ENCODE measurements around the gene STMP1. TPM values are rescaled to one million over a fixed set of nuclear protein-coding genes. Genes with fewer than 3 reads are reported as not detected.

The STMP1 gene
- total and polyA plus RNA-seq, 12 donors = 25.7 to 35.6 (median 27.7) TPM

GRCh38 chr7:135714534-135715009, 52.3 kb downstream of the STMP1 start:
- ATAC-seq (peak in 3 of 8 donors; percentile 20 to 57 (median 54)), DNase-seq (no peak)
- WGBS, 2 donors = 66 to 70% methylated on average over 20 of the region's 20 CpGs
- intact Hi-C loops (cut with DNase I) = no loop called here
- no peak overlapping the region for H3K4me3 ChIP-seq
- H3K27ac ChIP-seq = no peak overlapping the region
- no peaks in the 10 kb centered on the region for H3K9me3 ChIP-seq
- H3K4me1 ChIP-seq = peaks cover 4 to 32% (median 12%) of the 10 kb centered on the region in 9 donors
- H3K27me3 ChIP-seq = no peaks in the 10 kb centered on the region
- no peak for TF ChIP-seq CTCF (IDR thresholded peaks at IDR 0.05)
- H3K36me3 ChIP-seq = no peaks in the 10 kb centered on the region

- H3K27ac ChIP-seq = no peak overlapping the region
- intact Hi-C loops (cut with DNase I) = no loop called here
- ATAC-seq = peak in 1 of 8 donors; percentile 6
Measured at GRCh38 chr7:135715055-135715522, 52.8 kb downstream of the STMP1 start.

DNA sequence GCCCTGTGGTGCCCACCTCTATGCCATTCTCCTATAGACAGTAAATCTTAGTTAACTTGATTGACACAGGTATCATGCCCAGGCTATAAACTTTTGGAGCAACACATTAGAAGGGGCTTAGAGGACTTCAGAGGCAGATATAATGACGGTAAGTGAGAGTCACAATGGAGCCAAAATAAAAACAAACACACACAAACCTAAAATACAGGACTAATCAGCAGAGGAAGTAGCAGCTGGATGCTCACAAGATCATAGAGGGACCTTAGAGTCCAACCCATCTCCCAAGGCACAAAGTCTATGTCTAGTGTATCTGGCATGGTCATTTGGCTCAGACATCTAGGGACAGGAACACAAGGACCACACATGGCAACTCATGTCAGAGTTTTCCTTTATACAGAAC, 53.4 kb downstream of the STMP1 start:
- Histone ChIP-seq H3K4me3 (no peak overlapping the region), H3K36me3 (no peaks in the 10 kb centered on the region), H3K27ac (no peak overlapping the region), H3K9me3 (no peaks in the 10 kb centered on the region), H3K27me3 (no peaks in the 10 kb centered on the region), H3K4me1 (peaks cover 4 to 33% (median 12%) of the 10 kb centered on the region in 9 donors)
- 77 to 79% methylated on average over 1 of the region's 1 CpG for WGBS, 2 donors
- ATAC-seq (no peak), DNase-seq (no peak)
- TF ChIP-seq CTCF (IDR thresholded peaks at IDR 0.05) = no peak
- intact Hi-C loops (cut with DNase I) = no loop called here

More at GRCh38 chr7:135715055-135715522, 52.8 kb downstream of the STMP1 start:
- DNase-seq = no peak
- WGBS, 2 donors = 97 to 98% methylated on average over 5 of the region's 5 CpGs
- no peaks in the 10 kb centered on the region for H3K27me3 ChIP-seq
- no peaks in the 10 kb centered on the region for H3K36me3 ChIP-seq
- H3K9me3 ChIP-seq = no peaks in the 10 kb centered on the region
- H3K4me1 ChIP-seq = peaks cover 4 to 33% (median 12%) of the 10 kb centered on the region in 9 donors
- no peak overlapping the region for H3K4me3 ChIP-seq
- TF ChIP-seq CTCF (IDR thresholded peaks at IDR 0.05) = no peak

DNA sequence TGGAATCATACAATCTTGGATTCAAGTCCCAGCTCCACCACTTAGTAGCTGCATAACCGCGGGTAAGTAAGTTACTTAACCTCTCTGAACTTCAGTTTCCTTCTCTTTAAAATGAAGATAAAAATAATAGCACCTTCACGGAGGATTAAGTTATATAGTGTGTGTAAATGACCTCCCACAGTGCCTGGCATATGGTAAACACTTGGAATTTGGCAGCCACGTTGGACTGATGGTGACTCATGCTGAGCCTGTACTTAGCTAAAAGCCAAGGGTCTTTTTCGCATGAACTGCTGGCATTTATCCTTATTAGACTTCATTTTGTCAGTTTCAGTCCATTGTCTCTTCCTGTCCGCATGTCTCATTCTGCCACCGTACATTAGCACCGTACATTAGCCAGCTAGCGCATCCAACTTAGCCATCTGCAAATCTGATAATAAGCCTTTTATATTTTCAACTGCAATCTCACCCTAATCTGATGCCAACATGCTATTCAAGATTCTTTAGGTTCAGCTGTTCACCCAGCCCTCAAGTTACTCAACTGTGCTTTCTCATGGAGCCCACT, 54.4 kb downstream of the STMP1 start:
- no peak for DNase-seq
- ATAC-seq = no peak
- Histone ChIP-seq H3K27me3 (no peaks in the 10 kb centered on the region), H3K4me1 (peaks cover 4 to 33% (median 12%) of the 10 kb centered on the region in 9 donors), H3K4me3 (no peak overlapping the region), H3K27ac (no peak overlapping the region), H3K36me3 (no peaks in the 10 kb centered on the region), H3K9me3 (no peaks in the 10 kb centered on the region)
- 74 to 75% methylated on average over 9 of the region's 9 CpGs for WGBS, 2 donors
- intact Hi-C loops (cut with DNase I) = no loop called here
- no peak for TF ChIP-seq CTCF (IDR thresholded peaks at IDR 0.05)

Measured in heart right ventricle (tissue), 16 donors.